Thyroid gland (tissue), 4 donors: ENCODE data around the gene PSMD11.

Source experiments
- CTCF ChIP-seq, 6 experiments: fragments of 200-600 bp in 3 of 6; fragments of 450-650 bp in 3 of 6; sonication (generic) in 3 of 6; IDR thresholded peaks; one replicate each; pipeline ENCODE4 v1.5.1; 2016 to 2019; ENCODE audit warnings: antibody characterized with exemption in 6 of 6, mild to moderate bottlenecking in 2 of 6, inconsistent platforms in 1 of 6, moderate library complexity in 1 of 6
- POLR2A ChIP-seq, 2 donors: fragments of 450-650 bp; IDR thresholded peaks; one replicate each; pipeline ENCODE4 v1.6.1; 2017; ENCODE audit warnings: antibody characterized with exemption in 2 of 2, mild to moderate bottlenecking in 2 of 2, moderate library complexity in 1 of 2

- no peak for TF ChIP-seq POLR2A (IDR thresholded peaks at IDR 0.05)
- no peak for TF ChIP-seq CTCF (IDR thresholded peaks at IDR 0.05)
These were observed 73.7 kb downstream of the PSMD11 start for GRCh38 chr17:32517982-32518381.
